Liver (tissue), 9 donors: ENCODE results near the gene SHQ1. TPM values are rescaled to one million over a fixed set of nuclear protein-coding genes. Genes with fewer than 3 reads are reported as not detected.

ENCODE experiments used
- DNase-seq: peaks from one replicate; pipeline ENCODE4 v3.0.0-alpha.2; 2017; ENCODE audit warnings: low spot score
- H3K27ac ChIP-seq, 2 donors: one replicate each; pipeline ENCODE4 v1.7.0; 2013; ENCODE audit warnings: inconsistent platforms in 2 of 2, low read length in 2 of 2, control low read depth in 1 of 2, low read depth in 1 of 2, mild to moderate bottlenecking in 1 of 2
- H3K27me3 ChIP-seq, 4 donors: one replicate each; pipeline versions ENCODE4 v1.6.1 to v1.7.0; 2013; ENCODE audit warnings: low read length in 3 of 4, inconsistent platforms in 1 of 4, mild to moderate bottlenecking in 1 of 4, moderate library complexity in 1 of 4; ENCODE audit not compliant: control insufficient read depth in 4 of 4, insufficient read depth in 4 of 4
- H3K36me3 ChIP-seq, 4 donors: one replicate each; pipeline versions ENCODE4 v1.6.1 to v1.7.0; 2013; ENCODE audit warnings: low read length in 3 of 4, mild to moderate bottlenecking in 3 of 4, low read depth in 1 of 4, moderate library complexity in 1 of 4; ENCODE audit not compliant: control insufficient read depth in 4 of 4, insufficient read depth in 3 of 4
- H3K4me1 ChIP-seq, 4 donors: one replicate each; pipeline versions ENCODE4 v1.6.1 to v1.7.0; 2013; ENCODE audit warnings: low read length in 3 of 4, mild to moderate bottlenecking in 3 of 4, moderate library complexity in 1 of 4; ENCODE audit not compliant: control insufficient read depth in 4 of 4, insufficient read depth in 4 of 4
- H3K4me3 ChIP-seq, 3 donors: one replicate each; pipeline versions ENCODE4 v1.6.1 to v1.7.0; 2013; ENCODE audit warnings: low read length in 3 of 3, control low read depth in 1 of 3, low read depth in 1 of 3, mild to moderate bottlenecking in 1 of 3
- H3K9ac ChIP-seq, 2 donors: one replicate each; pipeline ENCODE4 v1.7.0; 2013; ENCODE audit warnings: low read length in 2 of 2, mild to moderate bottlenecking in 2 of 2, moderate library complexity in 2 of 2, control low read depth in 1 of 2, low read depth in 1 of 2
- H3K9me3 ChIP-seq, 4 donors: one replicate each; pipeline versions ENCODE4 v1.6.1 to v1.7.0; 2013; ENCODE audit warnings: low read length in 3 of 4; ENCODE audit not compliant: control insufficient read depth in 4 of 4
- EGR1 ChIP-seq, 2 donors: IDR thresholded peaks; 2 replicates each; pipeline ENCODE4 v1.6.1; 2016 to 2018; ENCODE audit warnings: antibody characterized with exemption in 2 of 2, low read depth in 2 of 2
- FOXA1 ChIP-seq: IDR thresholded peaks from 2 replicates; pipeline ENCODE4 v1.6.1; 2016; ENCODE audit warnings: antibody characterized with exemption
- FOXA2 ChIP-seq: IDR thresholded peaks from 2 replicates; pipeline ENCODE4 v1.6.1; 2016; ENCODE audit warnings: antibody characterized with exemption
- GABPA ChIP-seq, 2 donors: IDR thresholded peaks in 1 of 2; conservative IDR thresholded peaks in 1 of 2; 2 replicates each; pipeline ENCODE4 v1.6.1; 2016; ENCODE audit warnings: antibody characterized with exemption in 2 of 2, mild to moderate bottlenecking in 1 of 2, moderate library complexity in 1 of 2
- HNF4A ChIP-seq, 2 donors: conservative IDR thresholded peaks; 2 replicates each; pipeline ENCODE4 v1.6.1; 2016; ENCODE audit warnings: antibody characterized with exemption in 2 of 2, mild to moderate bottlenecking in 2 of 2
- HNF4G ChIP-seq: IDR thresholded peaks from 2 replicates; pipeline ENCODE4 v1.6.1; 2016; ENCODE audit warnings: antibody characterized with exemption
- JUND ChIP-seq, 2 donors: IDR thresholded peaks; 2 replicates each; pipeline ENCODE4 v1.6.1; 2016; ENCODE audit warnings: antibody characterized with exemption in 2 of 2
- NR2F2 ChIP-seq: IDR thresholded peaks from 2 replicates; pipeline ENCODE4 v1.6.1; 2016; ENCODE audit warnings: antibody characterized with exemption
- RAD21 ChIP-seq, 2 donors: IDR thresholded peaks; 2 replicates each; pipeline ENCODE4 v1.6.1; 2016; ENCODE audit warnings: antibody characterized with exemption in 2 of 2, mild to moderate bottlenecking in 2 of 2
- RXRA ChIP-seq, 2 donors: IDR thresholded peaks; 2 replicates each; pipeline ENCODE4 v1.6.1; 2017 to 2018; ENCODE audit warnings: antibody characterized with exemption in 2 of 2, mild to moderate bottlenecking in 1 of 2
- SP1 ChIP-seq: IDR thresholded peaks from 2 replicates; pipeline ENCODE4 v1.6.1; 2018; ENCODE audit warnings: antibody characterized with exemption, mild to moderate bottlenecking
- TAF1 ChIP-seq: conservative IDR thresholded peaks from 2 replicates; pipeline ENCODE4 v1.6.1; 2016; ENCODE audit warnings: antibody characterized with exemption, mild to moderate bottlenecking
- YY1 ChIP-seq: IDR thresholded peaks from 2 replicates; pipeline ENCODE4 v1.6.1; 2016; ENCODE audit warnings: antibody characterized with exemption, mild to moderate bottlenecking
- WGBS: extraction: QIAGEN DNeasy Blood & Tissue Kit; methylation state at CpG from one replicate; pipeline ENCODE4 v1.1.7; 2013; 5-methylcytosine and 5-hydroxymethylcytosine counted together
- polyA plus RNA-seq, 2 donors: library from polyadenylated mRNA; stranded (reverse) in 1 of 2; unstranded in 1 of 2; fragments of 200-250 nt in 1 of 2; fragments of >200 nt in 1 of 2; fragmentation: Nextera tagmentation in 1 of 2; extraction: Ambion mirVana in 1 of 2; gene quantifications; one replicate each; pipeline versions ENCODE4 v1.2.1 to v1.2.3, GENCODE V29; 2013 to 2015
- total RNA-seq, 2 donors: library from RNA; depleted of rRNA; stranded (reverse); fragments of >200 nt; gene quantifications; one replicate each; pipeline ENCODE4 v1.2.3, GENCODE V29; 2014
- TF ChIP-seq, protein P1 (sequence below): fragments of 150-350 bp; IDR thresholded peaks from 2 replicates; pipeline ENCODE4 v1.5.1; 2017; ENCODE audit warnings: improper control_type of control experiment, low read depth, low read length; ENCODE audit not compliant: missing input control
- TF ChIP-seq, protein P2 (sequence below): IDR thresholded peaks from 2 replicates; pipeline ENCODE4 v1.6.1; 2016; ENCODE audit warnings: antibody characterized with exemption
- TF ChIP-seq, protein P3 (sequence below): IDR thresholded peaks from 2 replicates; pipeline ENCODE4 v1.6.1; 2016; ENCODE audit warnings: antibody characterized with exemption, mild to moderate bottlenecking
- TF ChIP-seq, protein P4 (sequence below): IDR thresholded peaks from 2 replicates; pipeline ENCODE4 v1.6.1; 2016; ENCODE audit warnings: antibody characterized with exemption
- TF ChIP-seq, protein P5 (sequence below): IDR thresholded peaks from 2 replicates; pipeline ENCODE4 v1.6.1; 2016; ENCODE audit warnings: antibody characterized with exemption
- donor health status: healthy.
- donor health status: healthy.
- donor health status: healthy.
- donor health status: healthy.
- donor health status: healthy.

Gene SHQ1
- total and polyA plus RNA-seq, 4 donors: 4.3 to 9.6 (median 6.1) TPM

DNA sequence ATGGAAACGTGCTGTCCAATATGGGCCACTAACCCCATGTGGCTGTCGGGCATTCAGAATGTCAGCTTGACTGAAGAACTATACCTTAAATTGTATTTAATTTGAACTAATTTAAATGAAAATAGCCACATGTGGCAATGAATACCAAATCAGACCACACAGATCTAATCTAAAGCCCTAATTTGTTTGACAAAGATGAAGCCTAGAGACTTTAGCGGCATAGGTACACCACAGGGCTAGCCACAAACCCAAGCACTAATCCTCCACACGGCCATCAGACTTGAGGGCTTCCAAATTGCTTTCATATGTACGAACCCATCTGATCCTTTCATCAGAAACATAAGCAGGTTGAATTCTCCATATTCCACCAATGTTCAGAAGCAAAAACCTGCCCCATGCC, 81.4 kb downstream of the SHQ1 start:
- Histone ChIP-seq H3K27ac (no peak overlapping the region), H3K9ac (no peak overlapping the region), H3K4me1 (no peaks in the 10 kb centered on the region), H3K9me3 (no peaks in the 10 kb centered on the region), H3K4me3 (no peak overlapping the region), H3K36me3 (no peaks in the 10 kb centered on the region), H3K27me3 (no peaks in the 10 kb centered on the region)
- DNase-seq: no peak
- WGBS: 95% methylated on average over 5 of the region's 5 CpGs
- TF ChIP-seq TAF1 (no peak), RAD21 (IDR thresholded peaks at IDR 0.05) (no peak), RXRA (IDR thresholded peaks at IDR 0.05) (no peak), GABPA (IDR thresholded peaks at IDR 0.05 in 1 of 2, conservative IDR thresholded peaks at IDR 0.05 in 1 of 2) (no peak), FOXA2 (no peak), JUND (IDR thresholded peaks at IDR 0.05) (no peak)
- TF ChIP-seq, protein P1, sequence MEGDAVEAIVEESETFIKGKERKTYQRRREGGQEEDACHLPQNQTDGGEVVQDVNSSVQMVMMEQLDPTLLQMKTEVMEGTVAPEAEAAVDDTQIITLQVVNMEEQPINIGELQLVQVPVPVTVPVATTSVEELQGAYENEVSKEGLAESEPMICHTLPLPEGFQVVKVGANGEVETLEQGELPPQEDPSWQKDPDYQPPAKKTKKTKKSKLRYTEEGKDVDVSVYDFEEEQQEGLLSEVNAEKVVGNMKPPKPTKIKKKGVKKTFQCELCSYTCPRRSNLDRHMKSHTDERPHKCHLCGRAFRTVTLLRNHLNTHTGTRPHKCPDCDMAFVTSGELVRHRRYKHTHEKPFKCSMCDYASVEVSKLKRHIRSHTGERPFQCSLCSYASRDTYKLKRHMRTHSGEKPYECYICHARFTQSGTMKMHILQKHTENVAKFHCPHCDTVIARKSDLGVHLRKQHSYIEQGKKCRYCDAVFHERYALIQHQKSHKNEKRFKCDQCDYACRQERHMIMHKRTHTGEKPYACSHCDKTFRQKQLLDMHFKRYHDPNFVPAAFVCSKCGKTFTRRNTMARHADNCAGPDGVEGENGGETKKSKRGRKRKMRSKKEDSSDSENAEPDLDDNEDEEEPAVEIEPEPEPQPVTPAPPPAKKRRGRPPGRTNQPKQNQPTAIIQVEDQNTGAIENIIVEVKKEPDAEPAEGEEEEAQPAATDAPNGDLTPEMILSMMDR: no peak
- TF ChIP-seq, protein P2, sequence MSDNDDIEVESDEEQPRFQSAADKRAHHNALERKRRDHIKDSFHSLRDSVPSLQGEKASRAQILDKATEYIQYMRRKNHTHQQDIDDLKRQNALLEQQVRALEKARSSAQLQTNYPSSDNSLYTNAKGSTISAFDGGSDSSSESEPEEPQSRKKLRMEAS: no peak

DNA sequence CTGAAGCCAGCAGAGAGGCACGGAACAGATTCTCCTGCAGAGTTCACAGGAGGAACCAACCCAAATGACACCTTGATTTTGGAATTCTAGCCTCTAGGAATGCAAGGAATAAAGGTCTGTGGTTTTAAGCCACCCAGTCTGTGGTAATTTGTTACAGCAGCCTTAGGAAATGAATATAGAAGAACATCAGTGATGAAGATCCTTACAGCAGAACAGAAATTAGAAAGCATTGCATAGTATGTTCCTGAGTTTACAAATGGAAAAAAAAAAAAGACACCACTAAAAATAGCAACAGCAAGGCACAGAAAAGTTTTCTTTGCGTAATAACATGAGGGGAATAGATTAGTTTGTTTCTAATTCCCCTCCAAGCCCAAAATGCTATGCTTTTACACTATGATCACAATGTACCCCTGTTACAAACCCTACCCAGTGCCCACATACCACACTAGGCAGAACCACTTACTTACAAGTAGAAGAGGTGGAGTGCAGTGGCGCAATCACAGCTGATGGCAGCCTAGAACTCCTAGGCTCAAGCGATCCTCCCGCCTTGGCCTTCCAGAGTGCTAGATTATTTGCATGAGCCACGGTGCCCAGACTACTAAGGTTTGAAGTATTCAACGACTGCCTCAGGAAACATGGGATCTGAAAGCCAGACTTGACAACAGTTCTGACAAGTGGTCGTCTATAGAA, 84.3 kb downstream of the SHQ1 start:
- Histone ChIP-seq H3K36me3 (no peaks in the 10 kb centered on the region), H3K27ac (no peak overlapping the region), H3K27me3 (no peaks in the 10 kb centered on the region), H3K4me1 (no peaks in the 10 kb centered on the region), H3K9ac (no peak overlapping the region), H3K9me3 (no peaks in the 10 kb centered on the region), H3K4me3 (no peak overlapping the region)
- DNase-seq: no peak
- WGBS: 89% methylated on average over 8 of the region's 8 CpGs
- TF ChIP-seq, protein P2: no peak
- TF ChIP-seq FOXA1 (no peak), FOXA2 (no peak), HNF4A (conservative IDR thresholded peaks at IDR 0.05) (no peak), NR2F2 (no peak), RXRA (IDR thresholded peaks at IDR 0.05) (no peak), RAD21 (IDR thresholded peaks at IDR 0.05) (no peak), YY1 (no peak), SP1 (no peak), HNF4G (no peak), TAF1 (no peak), JUND (IDR thresholded peaks at IDR 0.05) (no peak), GABPA (IDR thresholded peaks at IDR 0.05 in 1 of 2, conservative IDR thresholded peaks at IDR 0.05 in 1 of 2) (no peak), EGR1 (IDR thresholded peaks at IDR 0.05; ENCODE audit: low read depth in 2 of 2) (no peak)
- TF ChIP-seq, protein P1: no peak
- TF ChIP-seq, protein P3, sequence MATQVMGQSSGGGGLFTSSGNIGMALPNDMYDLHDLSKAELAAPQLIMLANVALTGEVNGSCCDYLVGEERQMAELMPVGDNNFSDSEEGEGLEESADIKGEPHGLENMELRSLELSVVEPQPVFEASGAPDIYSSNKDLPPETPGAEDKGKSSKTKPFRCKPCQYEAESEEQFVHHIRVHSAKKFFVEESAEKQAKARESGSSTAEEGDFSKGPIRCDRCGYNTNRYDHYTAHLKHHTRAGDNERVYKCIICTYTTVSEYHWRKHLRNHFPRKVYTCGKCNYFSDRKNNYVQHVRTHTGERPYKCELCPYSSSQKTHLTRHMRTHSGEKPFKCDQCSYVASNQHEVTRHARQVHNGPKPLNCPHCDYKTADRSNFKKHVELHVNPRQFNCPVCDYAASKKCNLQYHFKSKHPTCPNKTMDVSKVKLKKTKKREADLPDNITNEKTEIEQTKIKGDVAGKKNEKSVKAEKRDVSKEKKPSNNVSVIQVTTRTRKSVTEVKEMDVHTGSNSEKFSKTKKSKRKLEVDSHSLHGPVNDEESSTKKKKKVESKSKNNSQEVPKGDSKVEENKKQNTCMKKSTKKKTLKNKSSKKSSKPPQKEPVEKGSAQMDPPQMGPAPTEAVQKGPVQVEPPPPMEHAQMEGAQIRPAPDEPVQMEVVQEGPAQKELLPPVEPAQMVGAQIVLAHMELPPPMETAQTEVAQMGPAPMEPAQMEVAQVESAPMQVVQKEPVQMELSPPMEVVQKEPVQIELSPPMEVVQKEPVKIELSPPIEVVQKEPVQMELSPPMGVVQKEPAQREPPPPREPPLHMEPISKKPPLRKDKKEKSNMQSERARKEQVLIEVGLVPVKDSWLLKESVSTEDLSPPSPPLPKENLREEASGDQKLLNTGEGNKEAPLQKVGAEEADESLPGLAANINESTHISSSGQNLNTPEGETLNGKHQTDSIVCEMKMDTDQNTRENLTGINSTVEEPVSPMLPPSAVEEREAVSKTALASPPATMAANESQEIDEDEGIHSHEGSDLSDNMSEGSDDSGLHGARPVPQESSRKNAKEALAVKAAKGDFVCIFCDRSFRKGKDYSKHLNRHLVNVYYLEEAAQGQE: no peak
- TF ChIP-seq, protein P4, sequence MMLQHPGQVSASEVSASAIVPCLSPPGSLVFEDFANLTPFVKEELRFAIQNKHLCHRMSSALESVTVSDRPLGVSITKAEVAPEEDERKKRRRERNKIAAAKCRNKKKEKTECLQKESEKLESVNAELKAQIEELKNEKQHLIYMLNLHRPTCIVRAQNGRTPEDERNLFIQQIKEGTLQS: no peak
- TF ChIP-seq, protein P5, sequence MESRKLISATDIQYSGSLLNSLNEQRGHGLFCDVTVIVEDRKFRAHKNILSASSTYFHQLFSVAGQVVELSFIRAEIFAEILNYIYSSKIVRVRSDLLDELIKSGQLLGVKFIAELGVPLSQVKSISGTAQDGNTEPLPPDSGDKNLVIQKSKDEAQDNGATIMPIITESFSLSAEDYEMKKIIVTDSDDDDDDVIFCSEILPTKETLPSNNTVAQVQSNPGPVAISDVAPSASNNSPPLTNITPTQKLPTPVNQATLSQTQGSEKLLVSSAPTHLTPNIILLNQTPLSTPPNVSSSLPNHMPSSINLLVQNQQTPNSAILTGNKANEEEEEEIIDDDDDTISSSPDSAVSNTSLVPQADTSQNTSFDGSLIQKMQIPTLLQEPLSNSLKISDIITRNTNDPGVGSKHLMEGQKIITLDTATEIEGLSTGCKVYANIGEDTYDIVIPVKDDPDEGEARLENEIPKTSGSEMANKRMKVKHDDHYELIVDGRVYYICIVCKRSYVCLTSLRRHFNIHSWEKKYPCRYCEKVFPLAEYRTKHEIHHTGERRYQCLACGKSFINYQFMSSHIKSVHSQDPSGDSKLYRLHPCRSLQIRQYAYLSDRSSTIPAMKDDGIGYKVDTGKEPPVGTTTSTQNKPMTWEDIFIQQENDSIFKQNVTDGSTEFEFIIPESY: no peak
